MM.1S (cell line): ENCODE data around the gene TCF7.

Source experiments
- DNase-seq: peaks from one replicate; pipeline ENCODE4 v3.0.0-alpha.2; 2015
- H2AFZ ChIP-seq: fragments of 300-600 bp; sonication (generic); 2 replicates; pipeline ENCODE4 v1.6.0; 2016; ENCODE audit warnings: antibody characterized with exemption, low read length
- H3F3A ChIP-seq: fragments of 300-600 bp; sonication (generic); 2 replicates; pipeline ENCODE4 v1.6.1; 2016; ENCODE audit warnings: mild to moderate bottlenecking, antibody characterized with exemption, low read length, moderate library complexity, mixed read lengths; ENCODE audit not compliant: insufficient read depth
- H3K27ac ChIP-seq: fragments of 300-600 bp; sonication (generic); 2 replicates; pipeline ENCODE4 v1.5.1; 2016; ENCODE audit warnings: mild to moderate bottlenecking, low read length
- H3K27me3 ChIP-seq: fragments of 300-600 bp; sonication (generic); replicated peaks from 2 replicates; pipeline ENCODE4 v1.6.0; 2016; ENCODE audit warnings: low read length; ENCODE audit not compliant: insufficient read depth
- H3K36me3 ChIP-seq: fragments of 300-600 bp; sonication (generic); replicated peaks from 2 replicates; pipeline ENCODE4 v1.6.1; 2016; ENCODE audit warnings: mild to moderate bottlenecking, low read length, mixed read lengths; ENCODE audit not compliant: insufficient read depth
- H3K4me1 ChIP-seq: fragments of 300-600 bp; sonication (generic); 2 replicates; pipeline ENCODE4 v1.6.1; 2016; ENCODE audit warnings: low read length, mixed read lengths
- H3K4me2 ChIP-seq: fragments of 300-600 bp; sonication (generic); 2 replicates; pipeline ENCODE4 v1.6.0; 2016; ENCODE audit warnings: low read depth, low read length
- H3K4me3 ChIP-seq: fragments of 300-600 bp; sonication (generic); 2 replicates; pipeline ENCODE4 v1.5.1; 2016; ENCODE audit warnings: low read length, mixed read lengths
- H3K79me2 ChIP-seq: fragments of 300-600 bp; sonication (generic); 2 replicates; pipeline ENCODE4 v1.6.1; 2016; ENCODE audit warnings: mixed run types, low read length, mixed read lengths
- H3K9ac ChIP-seq: fragments of 300-600 bp; sonication (generic); 2 replicates; pipeline ENCODE4 v1.6.1; 2016; ENCODE audit warnings: low read length, mixed read lengths
- H3K9me2 ChIP-seq: fragments of 300-600 bp; sonication (generic); replicated peaks from 2 replicates; pipeline ENCODE4 v1.6.1; 2016; ENCODE audit warnings: mild to moderate bottlenecking, low read length, mixed read lengths; ENCODE audit not compliant: insufficient read depth
- H3K9me3 ChIP-seq: fragments of 300-600 bp; sonication (generic); replicated peaks from 2 replicates; pipeline ENCODE4 v1.6.1; 2016; ENCODE audit warnings: mild to moderate bottlenecking, low read length, mixed read lengths; ENCODE audit not compliant: insufficient read depth
- H4K20me1 ChIP-seq: fragments of 300-600 bp; sonication (generic); 2 replicates; pipeline ENCODE4 v1.6.1; 2016; ENCODE audit warnings: mild to moderate bottlenecking, low read length, moderate library complexity, mixed read lengths; ENCODE audit not compliant: insufficient read depth
- EZH2 ChIP-seq: fragments of 300-600 bp; sonication (generic); optimal IDR thresholded peaks from 2 replicates; pipeline ENCODE3; 2017; ENCODE audit warnings: low read depth, mild to moderate bottlenecking, antibody characterized with exemption, low read length, mixed read lengths
- EZH2phosphoT487 ChIP-seq: fragments of 300-600 bp; sonication (generic); IDR thresholded peaks from 2 replicates; pipeline ENCODE4 v1.6.1; 2018; ENCODE audit warnings: antibody characterized with exemption, low read length
- TF ChIP-seq, protein P1 (sequence below): fragments of 300-600 bp; sonication (generic); IDR thresholded peaks from 2 replicates; pipeline ENCODE4 v1.5.1; 2016; ENCODE audit warnings: antibody characterized with exemption, low read length, mixed read lengths

Gene TCF7

DNA sequence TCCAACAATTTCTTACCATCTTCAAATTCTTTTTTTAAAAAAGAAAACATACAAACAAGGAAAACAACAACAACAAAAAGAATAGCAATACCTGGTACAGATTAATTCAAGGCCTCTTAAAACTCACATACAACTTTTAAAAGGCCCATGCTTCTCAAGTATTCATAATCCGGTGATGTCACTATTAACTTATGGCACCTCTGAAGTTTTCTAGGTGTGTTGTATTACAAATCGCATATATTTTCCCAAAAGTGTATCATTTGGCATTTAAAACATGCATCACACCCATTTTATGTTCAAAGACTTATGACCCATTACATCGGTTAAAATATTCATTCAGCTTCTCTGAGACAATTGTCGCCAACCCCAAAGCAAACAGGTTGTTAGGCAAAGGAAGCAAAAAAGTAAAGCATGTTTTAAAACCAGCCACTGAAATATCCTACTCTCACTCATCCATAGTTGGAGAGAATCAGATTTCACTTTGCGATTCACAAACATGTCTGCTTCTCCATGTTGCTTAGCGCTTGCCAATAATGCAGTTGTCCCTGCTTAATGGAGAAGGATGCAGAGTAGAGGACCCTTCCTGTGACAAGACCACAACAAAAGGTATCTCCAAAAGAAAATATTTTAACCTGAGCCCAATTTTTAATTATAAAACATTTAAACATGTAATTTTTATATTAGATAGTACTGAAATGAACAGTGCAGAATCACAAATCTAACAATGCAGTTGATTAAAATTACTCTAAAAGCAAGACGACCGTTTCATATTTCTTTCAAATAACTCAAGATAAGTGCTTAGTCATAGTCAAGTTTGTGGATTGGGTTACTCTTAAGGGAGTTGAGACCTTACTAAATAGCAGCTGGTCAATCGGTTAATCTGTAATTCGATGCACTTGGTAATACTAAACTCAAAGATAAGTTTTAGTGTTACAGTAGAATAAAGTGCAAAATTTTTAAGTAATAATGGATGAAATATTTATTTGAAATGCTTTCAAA is 60.7 kb downstream of the TCF7 start:
- DNase-seq, result peak; percentile 9
- Histone ChIP-seq H3K79me2 (peaks cover 63% of the 10 kb centered on the region), H3K27ac (peak overlapping the region; percentile 96; the same call in 1 of the 2 replicates)

GRCh38 chr5:134175921-134176510 is 61.5 kb downstream of the TCF7 start:
- peak overlapping the region; percentile 96 for H3K27ac ChIP-seq

More for the DNA sequence above, 60.7 kb downstream of the TCF7 start:
- no peaks in the 10 kb centered on the region for H3K27me3 ChIP-seq
- H3K36me3 ChIP-seq, result peaks cover 18% of the 10 kb centered on the region; the same call in 1 of the 2 replicates
- peak overlapping the region; percentile 72 for H3K4me3 ChIP-seq
- peak overlapping the region; percentile 94 for H3K4me2 ChIP-seq
- peaks cover 18% of the 10 kb centered on the region for H3F3A ChIP-seq
- H3K9me3 ChIP-seq, result no peaks in the 10 kb centered on the region
- peaks cover 15% of the 10 kb centered on the region for H4K20me1 ChIP-seq
- TF ChIP-seq, protein P1, sequence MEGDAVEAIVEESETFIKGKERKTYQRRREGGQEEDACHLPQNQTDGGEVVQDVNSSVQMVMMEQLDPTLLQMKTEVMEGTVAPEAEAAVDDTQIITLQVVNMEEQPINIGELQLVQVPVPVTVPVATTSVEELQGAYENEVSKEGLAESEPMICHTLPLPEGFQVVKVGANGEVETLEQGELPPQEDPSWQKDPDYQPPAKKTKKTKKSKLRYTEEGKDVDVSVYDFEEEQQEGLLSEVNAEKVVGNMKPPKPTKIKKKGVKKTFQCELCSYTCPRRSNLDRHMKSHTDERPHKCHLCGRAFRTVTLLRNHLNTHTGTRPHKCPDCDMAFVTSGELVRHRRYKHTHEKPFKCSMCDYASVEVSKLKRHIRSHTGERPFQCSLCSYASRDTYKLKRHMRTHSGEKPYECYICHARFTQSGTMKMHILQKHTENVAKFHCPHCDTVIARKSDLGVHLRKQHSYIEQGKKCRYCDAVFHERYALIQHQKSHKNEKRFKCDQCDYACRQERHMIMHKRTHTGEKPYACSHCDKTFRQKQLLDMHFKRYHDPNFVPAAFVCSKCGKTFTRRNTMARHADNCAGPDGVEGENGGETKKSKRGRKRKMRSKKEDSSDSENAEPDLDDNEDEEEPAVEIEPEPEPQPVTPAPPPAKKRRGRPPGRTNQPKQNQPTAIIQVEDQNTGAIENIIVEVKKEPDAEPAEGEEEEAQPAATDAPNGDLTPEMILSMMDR, result no peak
- no peak for TF ChIP-seq EZH2phosphoT487
- no peak for TF ChIP-seq EZH2
- peaks cover 9% of the 10 kb centered on the region for H3K4me1 ChIP-seq
- no peak overlapping the region for H2AFZ ChIP-seq
- peak overlapping the region; percentile 99 for H3K9ac ChIP-seq
- H3K9me2 ChIP-seq, result no peaks in the 10 kb centered on the region

GRCh38 chr5:134176511-134177368 is 62.3 kb downstream of the TCF7 start, which contains the start of gene SKP1:
SKP1 (minus strand) TSS chr5:134176950; CDS start chr5:134174022, 2,928 bp downstream.
- Histone ChIP-seq H3K9me3 (no peaks in the 10 kb centered on the region), H3K36me3 (0 out of 2 replicates have a peak, but pooled peaks cover 6% of the 10 kb centered on the region), H3K9me2 (no peaks in the 10 kb centered on the region), H3K9ac (peak within 1 kb of the TSS; percentile 99), H3K4me3 (peak within 1 kb of the TSS; percentile 72), H3K4me2 (peak within 1 kb of the TSS; percentile 94), H3K27me3 (no peaks in the 10 kb centered on the region), H3K79me2 (peaks cover 47% of the 10 kb centered on the region), H2AFZ (peak within 1 kb of the TSS; percentile 90), H3F3A (peaks cover 15% of the 10 kb centered on the region), H3K27ac (peak within 1 kb of the TSS; percentile 96), H4K20me1 (peaks cover 15% of the 10 kb centered on the region), H3K4me1 (peaks cover 9% of the 10 kb centered on the region)
- DNase-seq, result peak; percentile 87
- TF ChIP-seq EZH2, result no peak
- TF ChIP-seq, protein P1, result peak; percentile 13; the same call in 1 of the 2 replicates
- no peak for TF ChIP-seq EZH2phosphoT487

More at GRCh38 chr5:134175921-134176510, 61.5 kb downstream of the TCF7 start:
- no peaks in the 10 kb centered on the region for H3K9me2 ChIP-seq
- peak overlapping the region; percentile 99 for H3K9ac ChIP-seq
- peak overlapping the region; percentile 90 for H2AFZ ChIP-seq
- H3K9me3 ChIP-seq, result no peaks in the 10 kb centered on the region
- peak overlapping the region; percentile 72 for H3K4me3 ChIP-seq
- H3K79me2 ChIP-seq, result peaks cover 55% of the 10 kb centered on the region
- peak; percentile 22 for DNase-seq
- peaks cover 9% of the 10 kb centered on the region for H3K4me1 ChIP-seq
- H3K36me3 ChIP-seq, result peaks cover 12% of the 10 kb centered on the region; the same call in 1 of the 2 replicates
- H3F3A ChIP-seq, result peaks cover 18% of the 10 kb centered on the region
- TF ChIP-seq EZH2 (no peak), EZH2phosphoT487 (no peak)
- TF ChIP-seq, protein P1, result no peak
- H4K20me1 ChIP-seq, result peaks cover 15% of the 10 kb centered on the region
- H3K27me3 ChIP-seq, result no peaks in the 10 kb centered on the region
- H3K4me2 ChIP-seq, result peak overlapping the region; percentile 94
